Stimulated activated CD8-positive, alpha-beta memory T cell treated with anti-CD3 and anti-CD28 coated beads, Interleukin-4, amount 100 ng/mL, for 4 hours (primary cell): ENCODE data around the gene CISD1.
"Not testable (repeated sequence)": the region's sequence is repeated elsewhere in the genome, so short reads cannot be mapped to it uniquely, and the experiment has no call there.

Experiments used
- DNase-seq, 2 donors: peaks; one replicate each; pipeline ENCODE4 v3.0.0-alpha.2; 2020; ENCODE audit warnings: low read depth in 2 of 2, low spot score in 1 of 2

Gene CISD1

GRCh38 chr10:58268946-58269781 is at the start of gene CISD1:
CISD1 (plus strand) TSS chr10:58269162; CDS start chr10:58269274, 112 bp downstream.
- DNase-seq, result peak; percentile 85 to 88

- no peak for DNase-seq
These were observed 49.1 kb upstream of the CISD1 start for GRCh38 chr10:58219875-58220274.

- DNase-seq, result no peak
These were observed 48.1 kb upstream of the CISD1 start for GRCh38 chr10:58220769-58221451.

DNA sequence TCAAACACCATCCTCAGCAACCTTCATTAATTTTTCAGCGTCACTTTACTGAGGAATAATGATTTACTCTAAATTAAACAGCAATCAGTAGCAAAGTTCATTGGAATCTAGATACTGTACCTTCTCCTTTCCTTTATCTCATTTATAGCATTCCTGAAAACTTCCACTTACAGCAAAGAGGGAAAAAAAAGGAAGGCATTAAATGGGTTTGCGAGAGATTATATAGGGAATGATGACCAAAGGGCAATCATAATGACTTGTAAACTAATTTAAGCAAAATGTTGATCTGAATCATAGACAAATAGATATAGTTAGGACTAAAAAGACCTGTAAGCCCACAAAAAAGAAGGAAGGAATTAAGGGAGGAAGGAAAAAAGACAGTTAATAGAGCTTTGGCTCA is 43.3 kb upstream of the CISD1 start:
- no peak for DNase-seq

GRCh38 chr10:58229856-58230255 is 39.1 kb upstream of the CISD1 start:
- not testable (repeated sequence) for DNase-seq

GRCh38 chr10:58237014-58237834 is 31.7 kb upstream of the CISD1 start:
- no peak for DNase-seq

- DNase-seq, result no peak
These were observed 29.3 kb upstream of the CISD1 start for GRCh38 chr10:58239561-58240169.

- no peak for DNase-seq
These were observed 28.4 kb upstream of the CISD1 start for GRCh38 chr10:58240531-58240930.

DNA sequence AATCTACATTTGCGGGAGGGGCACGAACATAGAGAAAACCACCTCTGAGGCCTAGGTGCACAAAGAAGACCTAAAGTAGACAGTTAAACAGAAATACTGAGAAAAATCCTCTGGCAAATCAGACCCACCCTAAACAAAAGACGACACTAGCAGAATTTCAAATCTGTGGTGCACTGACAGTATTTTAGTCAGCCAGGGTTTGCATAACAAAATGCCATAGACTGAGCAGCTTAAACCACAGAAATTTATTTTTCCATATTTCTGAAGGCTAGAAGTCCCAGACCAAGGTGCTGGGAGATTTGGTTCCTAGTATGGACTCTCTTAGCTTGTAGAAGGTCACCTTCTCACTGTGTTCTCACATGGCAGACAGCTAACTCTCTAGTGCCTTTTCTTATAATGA is 27.6 kb upstream of the CISD1 start:
- DNase-seq, result no peak

GRCh38 chr10:58243269-58243668 is 25.7 kb upstream of the CISD1 start:
- no peak for DNase-seq

GRCh38 chr10:58243801-58244200 is 25.2 kb upstream of the CISD1 start:
- DNase-seq, result not testable (repeated sequence)

- DNase-seq, result not testable (repeated sequence)
These were observed 24.7 kb upstream of the CISD1 start for GRCh38 chr10:58244242-58244641.

DNA sequence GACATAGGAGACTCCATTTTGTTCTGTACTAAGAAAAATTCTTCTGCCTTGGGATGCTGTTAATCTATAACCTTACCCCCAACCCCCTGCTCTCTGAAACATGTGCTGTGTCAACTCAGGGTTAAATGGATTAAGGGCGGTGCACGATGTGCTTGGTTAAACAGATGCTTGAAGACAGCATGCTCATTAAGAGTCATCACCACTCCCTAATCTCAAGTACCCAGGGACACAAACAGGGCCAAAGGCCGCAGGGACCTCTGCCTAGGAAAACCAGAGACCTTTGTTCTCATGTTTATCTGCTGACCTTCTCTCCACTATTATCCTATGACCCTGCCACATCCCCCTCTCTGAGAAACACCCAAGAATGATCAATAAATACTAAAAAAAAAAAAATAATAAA is 24.3 kb upstream of the CISD1 start:
- DNase-seq, result not testable (repeated sequence)

DNA sequence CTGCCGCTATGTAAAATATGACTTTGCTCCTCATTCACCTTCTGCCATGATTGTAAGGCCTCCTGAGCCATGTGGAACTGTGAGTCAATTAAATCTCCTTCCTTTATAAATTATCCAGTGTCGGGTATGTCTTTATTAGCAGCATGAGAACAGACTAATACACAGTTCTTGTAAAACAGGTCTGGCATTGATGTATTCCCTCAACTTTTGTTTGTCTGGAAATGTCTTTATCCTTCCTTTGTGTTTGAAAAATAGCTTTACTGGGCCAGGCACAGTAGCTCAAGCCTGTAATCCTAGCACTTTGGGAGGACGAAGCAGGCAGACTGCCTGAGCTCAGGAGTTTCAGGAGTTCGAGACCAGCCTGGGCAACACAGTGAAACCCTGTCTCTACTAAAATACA is 15.8 kb upstream of the CISD1 start:
- no peak for DNase-seq

DNA sequence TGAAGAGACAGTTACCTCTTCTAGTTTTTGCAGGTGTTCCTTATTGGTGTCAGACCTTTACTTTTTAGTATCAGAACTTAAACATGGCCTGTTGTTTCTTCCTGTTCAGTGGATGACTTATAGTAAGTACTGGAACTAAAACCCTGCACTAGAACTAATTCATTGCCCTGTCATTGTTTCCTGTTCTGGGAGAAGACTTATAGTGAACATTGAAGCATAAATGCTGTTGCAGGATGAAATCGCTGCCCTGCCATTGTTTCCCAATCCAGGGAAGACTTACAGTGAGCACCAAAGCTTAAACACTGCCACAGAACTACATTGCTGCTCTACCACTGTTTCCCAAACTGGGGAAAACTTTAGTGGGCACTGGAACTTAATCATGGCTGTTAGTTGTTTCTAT is 14.3 kb upstream of the CISD1 start:
- no peak for DNase-seq

- not testable (repeated sequence) for DNase-seq
These were observed 12.8 kb upstream of the CISD1 start for GRCh38 chr10:58256013-58256780.

DNA sequence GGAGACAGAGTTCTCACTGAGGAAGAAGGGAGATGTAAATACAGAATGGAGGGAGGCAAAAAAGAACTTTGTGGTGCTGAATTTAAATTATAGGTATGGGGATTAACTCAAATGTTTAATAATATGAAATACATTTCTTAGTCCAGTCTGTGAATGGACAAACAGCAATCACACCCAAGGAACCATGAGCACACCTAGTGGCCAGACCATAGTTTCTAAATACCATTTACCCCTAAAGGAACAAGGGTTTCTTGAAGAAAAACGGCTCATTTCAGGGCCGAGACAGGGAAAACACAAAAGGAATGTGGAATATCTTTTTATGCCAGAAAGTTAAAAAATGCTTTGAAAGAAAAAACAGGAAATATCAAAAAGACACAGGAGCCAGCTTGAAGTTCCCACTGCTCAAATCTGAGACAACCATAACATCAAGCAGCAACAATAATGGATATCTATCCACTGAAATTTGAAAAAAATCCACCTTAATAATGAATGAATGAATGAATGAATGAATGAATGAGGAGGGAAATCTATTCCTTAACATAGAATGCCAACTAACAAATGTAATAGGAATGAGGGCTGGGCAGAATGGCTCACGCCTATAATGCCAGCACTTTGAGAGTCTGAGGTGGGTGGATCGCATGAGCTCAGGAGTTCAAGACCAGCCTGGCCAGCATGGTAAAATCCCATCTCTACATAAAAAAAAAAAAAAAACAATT is 9.8 kb upstream of the CISD1 start:
- no peak for DNase-seq

GRCh38 chr10:58260334-58260733 is 8.6 kb upstream of the CISD1 start:
- DNase-seq, result no peak

DNA sequence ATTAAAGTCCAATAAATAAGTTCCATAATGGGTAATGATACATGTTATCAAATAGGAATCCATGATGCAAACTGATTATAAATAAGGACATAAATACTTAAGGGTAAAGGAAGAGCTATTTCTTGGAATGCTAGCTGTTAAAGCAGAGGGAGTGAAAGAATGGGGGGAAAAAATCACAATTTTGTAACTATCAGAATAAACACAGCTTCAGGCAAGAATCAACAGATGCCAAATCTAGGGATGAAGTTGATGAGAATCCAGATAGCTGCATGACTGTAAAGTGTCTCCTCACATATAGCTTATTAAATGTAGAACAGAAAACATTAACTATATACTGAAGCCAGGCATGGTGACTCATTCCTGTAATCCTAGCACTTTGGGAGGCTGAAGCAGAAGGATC is 6.2 kb upstream of the CISD1 start:
- no peak for DNase-seq

GRCh38 chr10:58264780-58265179 is 4.2 kb upstream of the CISD1 start:
- DNase-seq, result no peak
